SK-N-SH (cell line): Measurements from ENCODE around the gene ZFAND4. TPM values are rescaled to one million over a fixed set of nuclear protein-coding genes. Genes with fewer than 3 reads are reported as not detected.

Experiments used
- CTCF ChIA-PET: fragments of 300-600, 350-600 bp; formaldehyde crosslinking; extraction: SDS; loops from one replicate; lab custom pipeline; 2021; lab: Yijun Ruan, JAX
- POLR2A ChIA-PET: fragments of 350-600 bp; sonication (Branson Sonifier 250); formaldehyde crosslinking; extraction: SDS; loops from one replicate; lab custom pipeline; 2020; ENCODE audit warnings: antibody characterized with exemption, inconsistent platforms; lab: Yijun Ruan, JAX
- DNase-seq: peaks from one replicate; pipeline ENCODE4 v3.0.0; 2012
- H2AFZ ChIP-seq: fragments of 200-600 bp; sonication (generic); 2 replicates; pipeline ENCODE4 v1.8.1; 2016; ENCODE audit warnings: antibody characterized with exemption, mild to moderate bottlenecking, low read depth
- H3F3A ChIP-seq: fragments of 200-600 bp; sonication (generic); replicated peaks from 2 replicates; pipeline ENCODE3; 2016; ENCODE audit warnings: antibody characterized with exemption, mild to moderate bottlenecking; ENCODE audit not compliant: insufficient read depth
- H3K27ac ChIP-seq, 2 experiments: fragments of 200-500 bp in 1 of 2; fragments of 200-600 bp in 1 of 2; sonication (Bioruptor generic) in 1 of 2; sonication (generic), shearing (Covaris generic) in 1 of 2; 2 replicates each; pipeline versions ENCODE4 v1.5.1 to v1.6.1; 2014 to 2016; ENCODE audit warnings: low read depth in 2 of 2, inconsistent platforms in 1 of 2, low read length in 1 of 2, mild to moderate bottlenecking in 1 of 2, mixed read lengths in 1 of 2
- H3K27me3 ChIP-seq: fragments of 200-600 bp; sonication (generic), shearing (Covaris generic); 2 replicates; pipeline ENCODE4 v1.6.1; 2016; ENCODE audit warnings: mixed run types; ENCODE audit not compliant: insufficient read depth
- H3K36me3 ChIP-seq, 2 experiments: fragments of 200-500 bp in 1 of 2; fragments of 200-600 bp in 1 of 2; sonication (Bioruptor generic) in 1 of 2; sonication (generic) in 1 of 2; replicated peaks in 1 of 2; 2 replicates each; pipeline versions ENCODE3 to v1.5.1; 2014 to 2016; ENCODE audit warnings: low read length in 1 of 2, mild to moderate bottlenecking in 1 of 2; ENCODE audit not compliant: insufficient read depth in 2 of 2, control insufficient read depth in 1 of 2
- H3K4me1 ChIP-seq, 2 experiments: fragments of 200-500 bp in 1 of 2; fragments of 200-600 bp in 1 of 2; sonication (Bioruptor generic) in 1 of 2; sonication (generic), shearing (Covaris generic) in 1 of 2; 2 replicates each; pipeline versions ENCODE4 v1.5.1 to v1.6.1; 2014 to 2016; ENCODE audit warnings: low read depth in 1 of 2, low read length in 1 of 2, mixed run types in 1 of 2; ENCODE audit not compliant: insufficient read depth in 2 of 2, control insufficient read depth in 1 of 2
- H3K4me2 ChIP-seq: fragments of 200-600 bp; sonication (generic), shearing (Covaris generic); 2 replicates; pipeline ENCODE4 v1.6.1; 2017; ENCODE audit warnings: mixed run types
- H3K4me3 ChIP-seq, 2 experiments: fragments of 200-500 bp in 1 of 2; fragments of 200-600 bp in 1 of 2; sonication (Bioruptor generic) in 1 of 2; sonication (generic), shearing (Covaris generic) in 1 of 2; 2 replicates each; pipeline versions ENCODE4 v1.5.1 to v1.8.1; 2014 to 2016; ENCODE audit warnings: low read depth in 2 of 2, inconsistent platforms in 1 of 2, low read length in 1 of 2, mild to moderate bottlenecking in 1 of 2, mixed read lengths in 1 of 2, moderate library complexity in 1 of 2
- H3K79me2 ChIP-seq: fragments of 200-600 bp; sonication (generic); 2 replicates; pipeline ENCODE4 v1.8.1; 2017; ENCODE audit warnings: mild to moderate bottlenecking; ENCODE audit not compliant: insufficient read depth
- H3K9ac ChIP-seq: fragments of 200-600 bp; sonication (generic); 2 replicates; pipeline ENCODE4 v1.6.1; 2017; ENCODE audit warnings: mixed run types
- H3K9me2 ChIP-seq: fragments of 200-600 bp; sonication (generic); 2 replicates; pipeline ENCODE4 v1.6.1; 2017; ENCODE audit warnings: mixed run types
- H3K9me3 ChIP-seq: fragments of 200-600 bp; sonication (generic); 2 replicates; pipeline ENCODE4 v1.6.1; 2017; ENCODE audit warnings: mixed run types, mild to moderate bottlenecking, moderate library complexity
- H4K20me1 ChIP-seq: fragments of 200-600 bp; sonication (generic); 2 replicates; pipeline ENCODE4 v1.6.1; 2017; ENCODE audit warnings: mild to moderate bottlenecking, mixed run types; ENCODE audit not compliant: insufficient read depth
- GABPA ChIP-seq: IDR thresholded peaks from 2 replicates; pipeline ENCODE4 v1.4.0; 2012; ENCODE audit warnings: low read depth, mild to moderate bottlenecking
- GATA2 ChIP-seq: sonication (generic); formaldehyde crosslinking; IDR thresholded peaks from 2 replicates; pipeline ENCODE4 v1.5.0; 2020; ENCODE audit warnings: mild to moderate bottlenecking, missing genetic modification reagents
- IRF3 ChIP-seq: fragments of 150-350 bp; IDR thresholded peaks from 2 replicates; pipeline ENCODE4 v1.6.1; 2016; ENCODE audit warnings: mild to moderate bottlenecking, low read depth, low read length
- JUND ChIP-seq: IDR thresholded peaks from 2 replicates; pipeline ENCODE4 v1.4.0; 2012
- MAX ChIP-seq: IDR thresholded peaks from 2 replicates; pipeline ENCODE4 v1.4.0; 2012; ENCODE audit warnings: low read depth
- MEF2A ChIP-seq: IDR thresholded peaks from 2 replicates; pipeline ENCODE4 v1.4.0; 2012; ENCODE audit warnings: low read depth, borderline replicate concordance
- NFIC ChIP-seq: IDR thresholded peaks from 2 replicates; pipeline ENCODE4 v1.4.0; 2012; ENCODE audit warnings: borderline replicate concordance
- NRF1 ChIP-seq: IDR thresholded peaks from 2 replicates; pipeline ENCODE4 v1.6.1; 2012; ENCODE audit warnings: low read depth, mild to moderate bottlenecking, low read length
- RAD21 ChIP-seq: IDR thresholded peaks from 2 replicates; pipeline ENCODE4 v1.6.1; 2012; ENCODE audit warnings: mild to moderate bottlenecking, low read length
- RCOR1 ChIP-seq: fragments of 150-350 bp; IDR thresholded peaks from 2 replicates; pipeline ENCODE4 v1.6.1; 2017; ENCODE audit warnings: antibody characterized with exemption, low read length
- REST ChIP-seq: IDR thresholded peaks from 2 replicates; pipeline ENCODE4 v1.6.1; 2012; ENCODE audit warnings: mild to moderate bottlenecking, low read depth, low read length, moderate library complexity
- TAF1 ChIP-seq: IDR thresholded peaks from 2 replicates; pipeline ENCODE4 v1.6.1; 2012; ENCODE audit warnings: low read depth, mild to moderate bottlenecking, low read length, moderate library complexity, borderline replicate concordance
- TEAD4 ChIP-seq: IDR thresholded peaks from 2 replicates; pipeline ENCODE4 v1.4.0; 2012; ENCODE audit warnings: mild to moderate bottlenecking, borderline replicate concordance; ENCODE audit not compliant: insufficient read depth
- YY1 ChIP-seq: IDR thresholded peaks from 2 replicates; pipeline ENCODE4 v1.4.0; 2012; ENCODE audit warnings: low read depth, mild to moderate bottlenecking
- WGBS: methylation state at CpG from one replicate; pipeline ENCODE4 v1.1.6; 2017; ENCODE audit warnings: low lambda C conversion rate; 5-methylcytosine and 5-hydroxymethylcytosine counted together
- polyA plus RNA-seq, 3 experiments: library from polyadenylated mRNA; depleted of rRNA; stranded (reverse); fragments of >200 nt; gene quantifications; 2 replicates each; pipeline ENCODE4 v1.2.3, GENCODE V29; 2012
- TF ChIP-seq, protein P1 (sequence below): fragments of 150-350 bp; IDR thresholded peaks from 2 replicates; pipeline ENCODE4 v1.6.1; 2017; ENCODE audit warnings: antibody characterized with exemption, low read length, low read depth, borderline replicate concordance
- TF ChIP-seq, protein P2 (sequence below): fragments of 200-600 bp; sonication (generic); IDR thresholded peaks from 2 replicates; pipeline ENCODE4 v1.6.1; 2017; ENCODE audit warnings: antibody characterized with exemption, mild to moderate bottlenecking, moderate library complexity

The ZFAND4 gene
- polyA plus RNA-seq, 1 of the 3 experiments (the other 2 are of a cell fraction) = 2.0 TPM

DNA sequence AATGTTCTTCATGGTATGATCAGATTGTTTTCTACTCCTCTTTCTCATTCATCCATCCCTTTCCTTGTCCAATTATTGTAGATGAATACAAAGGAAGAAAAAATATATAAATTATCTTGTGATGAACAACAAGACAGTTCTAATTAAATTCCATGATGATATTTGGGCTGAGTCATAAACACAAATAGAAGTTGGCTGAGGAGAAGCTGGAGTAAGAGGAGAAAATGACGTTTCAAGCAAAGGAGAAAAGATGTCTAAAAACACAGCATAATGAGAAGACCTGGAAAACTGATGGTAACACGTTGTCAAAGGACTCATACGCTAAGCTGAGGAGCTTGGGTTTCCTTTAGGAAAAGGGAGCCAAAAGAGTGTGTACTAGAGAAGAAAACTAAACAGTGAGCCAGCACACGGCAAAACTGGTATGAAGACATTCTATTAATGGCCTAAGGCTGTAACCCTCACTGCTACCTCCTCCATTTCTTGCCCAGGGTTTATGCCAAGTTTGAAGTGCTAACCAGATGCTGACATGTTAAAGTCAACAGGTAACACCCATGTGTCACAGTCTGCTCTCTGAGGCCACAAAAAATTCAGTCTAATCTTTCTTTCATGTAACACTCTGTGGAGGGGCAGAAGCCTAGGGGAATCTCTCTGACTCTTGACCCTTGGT lies 26.1 kb downstream of the ZFAND4 start:
- no peaks in the 10 kb centered on the region for H3K27me3 ChIP-seq
- CTCF ChIA-PET = interaction anchor here (1.7 kb wide), 1 partner anchor 26 kb away, joined by 5 read pairs; the partner anchor contains the start of gene ZFAND4
- no peak overlapping the region for H3K9ac ChIP-seq
- H3K27ac ChIP-seq = no peak overlapping the region
- 82% methylated on average over 4 of the region's 4 CpGs for WGBS
- H3K9me3 ChIP-seq = no peaks in the 10 kb centered on the region
- no peaks in the 10 kb centered on the region for H4K20me1 ChIP-seq
- H3F3A ChIP-seq = no peaks in the 10 kb centered on the region
- no peak for DNase-seq
- H3K4me3 ChIP-seq = no peak overlapping the region
- POLR2A ChIA-PET = no interaction called here
- H3K36me3 ChIP-seq = peaks cover 5 to 16% of the 10 kb centered on the region in 2 experiments
- TF ChIP-seq RCOR1 (no peak), IRF3 (no peak)
- no peak overlapping the region for H2AFZ ChIP-seq
- no peak overlapping the region for H3K4me2 ChIP-seq
- H3K9me2 ChIP-seq = no peaks in the 10 kb centered on the region
- no peaks in the 10 kb centered on the region for H3K79me2 ChIP-seq
- peaks cover 0 to 3% of the 10 kb centered on the region in 2 experiments; a peak in 1 of 4 replicates for H3K4me1 ChIP-seq

- ChIA-PET CTCF (interaction anchor here (1.0 kb wide), 1 partner anchor 180 kb away, joined by 4 read pairs; no protein-coding TSS in a partner anchor), POLR2A (no interaction called here)
- no peak overlapping the region for H3K4me3 ChIP-seq
- WGBS = 92% methylated on average over 1 of the region's 1 CpG
- H3K9me3 ChIP-seq = no peaks in the 10 kb centered on the region
- DNase-seq = no peak
- H3K27me3 ChIP-seq = no peaks in the 10 kb centered on the region
- H3K9me2 ChIP-seq = no peaks in the 10 kb centered on the region
- no peaks in the 10 kb centered on the region for H4K20me1 ChIP-seq
- peaks cover 0 to 6% of the 10 kb centered on the region in 2 experiments; a peak in 2 of 4 replicates for H3K4me1 ChIP-seq
- no peak overlapping the region for H3K9ac ChIP-seq
- H3F3A ChIP-seq = no peaks in the 10 kb centered on the region
- peaks cover 9 to 16% of the 10 kb centered on the region in 2 experiments for H3K36me3 ChIP-seq
- H2AFZ ChIP-seq = no peak overlapping the region
- H3K79me2 ChIP-seq = no peaks in the 10 kb centered on the region
- no peak overlapping the region for H3K27ac ChIP-seq
- no peak overlapping the region for H3K4me2 ChIP-seq
- TF ChIP-seq MEF2A (no peak), REST (no peak), YY1 (no peak), NFIC (no peak), JUND (no peak), GATA2 (CRISPR knock-in tag) (no peak), RAD21 (no peak), GABPA (no peak), NRF1 (no peak), IRF3 (no peak), TEAD4 (no peak), MAX (no peak), TAF1 (no peak)
- TF ChIP-seq, protein P1, sequence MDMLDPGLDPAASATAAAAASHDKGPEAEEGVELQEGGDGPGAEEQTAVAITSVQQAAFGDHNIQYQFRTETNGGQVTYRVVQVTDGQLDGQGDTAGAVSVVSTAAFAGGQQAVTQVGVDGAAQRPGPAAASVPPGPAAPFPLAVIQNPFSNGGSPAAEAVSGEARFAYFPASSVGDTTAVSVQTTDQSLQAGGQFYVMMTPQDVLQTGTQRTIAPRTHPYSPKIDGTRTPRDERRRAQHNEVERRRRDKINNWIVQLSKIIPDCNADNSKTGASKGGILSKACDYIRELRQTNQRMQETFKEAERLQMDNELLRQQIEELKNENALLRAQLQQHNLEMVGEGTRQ = no peak
- TF ChIP-seq, protein P2, sequence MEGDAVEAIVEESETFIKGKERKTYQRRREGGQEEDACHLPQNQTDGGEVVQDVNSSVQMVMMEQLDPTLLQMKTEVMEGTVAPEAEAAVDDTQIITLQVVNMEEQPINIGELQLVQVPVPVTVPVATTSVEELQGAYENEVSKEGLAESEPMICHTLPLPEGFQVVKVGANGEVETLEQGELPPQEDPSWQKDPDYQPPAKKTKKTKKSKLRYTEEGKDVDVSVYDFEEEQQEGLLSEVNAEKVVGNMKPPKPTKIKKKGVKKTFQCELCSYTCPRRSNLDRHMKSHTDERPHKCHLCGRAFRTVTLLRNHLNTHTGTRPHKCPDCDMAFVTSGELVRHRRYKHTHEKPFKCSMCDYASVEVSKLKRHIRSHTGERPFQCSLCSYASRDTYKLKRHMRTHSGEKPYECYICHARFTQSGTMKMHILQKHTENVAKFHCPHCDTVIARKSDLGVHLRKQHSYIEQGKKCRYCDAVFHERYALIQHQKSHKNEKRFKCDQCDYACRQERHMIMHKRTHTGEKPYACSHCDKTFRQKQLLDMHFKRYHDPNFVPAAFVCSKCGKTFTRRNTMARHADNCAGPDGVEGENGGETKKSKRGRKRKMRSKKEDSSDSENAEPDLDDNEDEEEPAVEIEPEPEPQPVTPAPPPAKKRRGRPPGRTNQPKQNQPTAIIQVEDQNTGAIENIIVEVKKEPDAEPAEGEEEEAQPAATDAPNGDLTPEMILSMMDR = no peak
Measured at GRCh38 chr10:45644527-45644926, 28.0 kb downstream of the ZFAND4 start.
